ENCODE results near the gene ANTXR1.

The ANTXR1 gene

DNA sequence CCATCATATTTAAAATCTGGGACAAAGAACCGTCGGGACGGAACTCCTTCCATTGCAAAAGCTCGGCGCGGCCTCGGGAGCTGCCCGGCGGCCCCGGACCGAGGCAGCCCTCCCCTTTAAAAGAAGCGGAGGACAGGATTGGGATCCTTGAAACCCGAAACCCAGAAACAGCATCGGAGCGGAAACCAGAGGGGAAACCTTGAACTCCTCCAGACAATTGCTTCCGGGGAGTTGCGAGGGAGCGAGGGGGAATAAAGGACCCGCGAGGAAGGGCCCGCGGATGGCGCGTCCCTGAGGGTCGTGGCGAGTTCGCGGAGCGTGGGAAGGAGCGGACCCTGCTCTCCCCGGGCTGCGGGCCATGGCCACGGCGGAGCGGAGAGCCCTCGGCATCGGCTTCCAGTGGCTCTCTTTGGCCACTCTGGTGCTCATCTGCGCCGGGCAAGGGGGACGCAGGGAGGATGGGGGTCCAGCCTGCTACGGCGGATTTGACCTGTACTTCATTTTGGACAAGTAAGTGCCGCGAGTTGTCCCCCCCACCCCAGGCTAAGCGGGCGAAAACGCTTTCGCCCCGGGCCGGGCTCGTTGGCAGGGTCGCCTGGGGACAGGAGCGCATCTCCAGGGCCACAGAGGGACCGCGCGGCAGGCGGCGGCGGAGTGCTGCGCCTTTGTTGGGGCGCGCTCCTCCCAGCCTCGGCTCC lies at the start of gene ANTXR1:
TSS of gene ANTXR1 (plus strand) at position 38 of the 698 bp plus-strand sequence. CDS start at position 359, 321 bp downstream.
- DNase-seq: peak; percentile 6

DNA sequence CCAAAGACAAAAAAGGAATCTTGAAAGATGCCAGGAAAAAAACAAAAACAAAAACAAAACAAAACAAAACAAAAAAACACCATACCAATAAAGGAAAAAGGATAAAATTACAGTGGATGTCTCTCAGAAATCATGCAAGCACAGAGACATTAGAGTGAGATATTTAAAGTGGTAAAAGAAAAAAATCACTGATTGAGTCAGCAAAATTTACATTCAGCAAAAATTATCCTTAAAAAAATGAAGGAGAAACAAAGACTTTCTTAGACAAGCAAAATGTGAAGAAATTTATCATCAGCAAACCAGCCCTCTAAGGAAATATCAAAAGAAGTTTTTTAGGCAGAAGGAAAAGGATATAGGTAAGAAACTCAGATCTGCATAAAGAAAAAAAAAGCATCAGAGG lies 48.7 kb upstream of the ANTXR1 start:
- no peak for DNase-seq

DNA sequence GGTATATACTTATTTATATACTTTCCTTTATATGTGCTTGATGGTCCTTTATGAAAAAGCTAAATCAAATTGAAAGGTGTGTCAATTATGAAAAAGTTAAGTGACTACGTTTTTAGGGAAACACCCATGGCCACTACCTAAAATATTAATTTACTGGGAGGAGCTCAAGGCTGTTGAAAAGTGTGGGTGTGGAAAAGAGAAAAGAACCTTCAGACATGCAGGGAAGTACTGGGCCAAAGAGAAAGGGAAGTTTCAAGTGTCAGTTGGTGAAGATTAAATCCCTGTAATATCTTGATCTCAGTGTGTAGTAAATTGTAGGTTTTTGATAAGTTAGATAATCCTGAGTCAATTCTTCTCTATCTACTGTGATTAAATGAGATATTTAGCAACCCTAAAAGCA lies 44.8 kb upstream of the ANTXR1 start:
- no peak for DNase-seq

- DNase-seq: no peak
Measured at GRCh38 chr2:68969736-68970490, 43.1 kb upstream of the ANTXR1 start.

GRCh38 chr2:68970566-68971265 lies 42.3 kb upstream of the ANTXR1 start:
- DNase-seq: no peak

GRCh38 chr2:68971591-68972231 lies 41.3 kb upstream of the ANTXR1 start:
- no peak for DNase-seq

- no peak for DNase-seq
Measured at GRCh38 chr2:68974251-68974650, 38.7 kb upstream of the ANTXR1 start, which contains the start of gene GKN1. Gene GKN1, plus strand, starts transcription at chr2:68974636. Its CDS starts 42 bp downstream, at chr2:68974678.

- DNase-seq: no peak
Measured at GRCh38 chr2:68974946-68975665, 37.9 kb upstream of the ANTXR1 start.

DNA sequence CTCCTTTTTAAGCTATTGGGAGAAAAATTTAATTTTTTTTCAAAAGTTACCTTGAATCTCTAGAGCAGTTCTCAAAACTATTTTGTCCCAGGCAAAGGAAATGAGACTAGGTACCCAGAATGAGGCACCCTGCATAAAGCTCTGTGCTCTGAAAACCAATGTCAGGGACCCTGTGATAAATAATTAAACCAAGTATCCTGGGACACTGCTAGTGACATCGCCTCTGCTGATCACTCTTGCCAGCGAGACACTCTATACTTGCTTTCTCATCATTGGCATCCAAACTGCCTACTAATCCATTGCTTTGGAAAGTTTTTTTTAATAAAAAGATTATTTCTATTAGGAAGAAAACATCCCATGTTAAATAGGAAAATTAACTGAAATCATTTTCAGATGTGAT lies 37.1 kb upstream of the ANTXR1 start:
- DNase-seq: no peak

GRCh38 chr2:68977453-68977852 lies 35.5 kb upstream of the ANTXR1 start:
- DNase-seq: no peak

DNA sequence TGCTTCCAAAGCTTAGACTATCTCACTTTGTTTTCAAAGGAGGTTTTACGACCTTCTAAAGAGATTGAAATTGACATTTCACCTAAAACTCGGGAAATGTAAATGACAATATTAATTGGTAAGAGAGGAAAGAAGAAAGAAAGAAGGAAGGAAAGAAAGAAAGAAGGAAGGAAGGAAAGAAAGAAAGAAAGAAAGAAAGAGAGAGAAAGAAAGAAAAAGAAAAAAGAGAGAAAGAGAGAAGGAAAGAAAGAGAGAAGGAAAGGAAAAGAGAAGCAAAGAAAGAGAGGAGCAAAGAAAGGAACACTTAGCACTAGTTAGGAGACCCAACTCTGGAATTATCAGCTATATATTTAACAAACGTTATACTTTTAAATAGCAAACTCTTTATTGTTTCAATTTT lies 34.9 kb upstream of the ANTXR1 start:
- DNase-seq: no peak

DNA sequence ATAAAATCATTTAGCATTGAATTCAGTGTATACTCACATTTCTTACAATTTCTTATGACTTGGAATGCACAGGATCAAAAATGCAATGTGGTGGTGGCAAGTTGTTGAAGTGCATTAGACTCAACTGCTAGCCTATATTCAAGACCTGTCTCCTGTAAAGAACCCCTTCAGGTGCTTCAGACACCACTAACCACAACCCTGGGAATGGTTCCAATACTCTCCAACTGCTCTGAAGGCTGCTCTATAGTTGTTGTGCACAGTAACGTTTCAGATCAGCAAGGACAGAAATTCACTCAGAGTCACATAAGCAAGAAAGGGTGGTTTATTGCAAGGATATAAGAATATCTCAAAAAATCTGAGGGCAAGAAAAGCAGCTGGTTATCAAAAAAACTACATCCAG lies 32.0 kb upstream of the ANTXR1 start:
- no peak for DNase-seq

DNA sequence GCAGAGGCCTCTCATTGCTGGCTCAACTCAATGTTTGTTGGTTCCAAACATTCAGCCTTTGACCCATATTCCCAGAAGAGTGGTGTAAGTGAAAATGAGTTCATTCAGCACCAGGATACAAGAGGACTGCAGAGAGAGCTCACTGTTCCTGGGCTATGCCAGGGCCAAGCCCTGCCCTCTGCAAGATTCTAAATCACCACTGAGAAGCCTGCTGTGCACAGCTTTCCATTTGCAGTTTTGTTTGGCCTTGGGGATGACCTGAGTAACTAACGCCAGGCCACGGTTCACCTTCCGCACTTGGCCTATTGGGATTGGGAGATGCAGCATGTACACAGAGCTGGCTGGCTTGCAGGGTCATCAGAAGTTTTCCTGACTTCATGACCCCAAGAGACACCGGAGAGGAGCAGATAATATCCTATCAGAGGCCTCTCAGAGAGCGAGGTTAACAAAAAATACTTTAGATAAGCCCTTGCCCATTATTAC lies 25.9 kb upstream of the ANTXR1 start:
- DNase-seq: no peak

DNA sequence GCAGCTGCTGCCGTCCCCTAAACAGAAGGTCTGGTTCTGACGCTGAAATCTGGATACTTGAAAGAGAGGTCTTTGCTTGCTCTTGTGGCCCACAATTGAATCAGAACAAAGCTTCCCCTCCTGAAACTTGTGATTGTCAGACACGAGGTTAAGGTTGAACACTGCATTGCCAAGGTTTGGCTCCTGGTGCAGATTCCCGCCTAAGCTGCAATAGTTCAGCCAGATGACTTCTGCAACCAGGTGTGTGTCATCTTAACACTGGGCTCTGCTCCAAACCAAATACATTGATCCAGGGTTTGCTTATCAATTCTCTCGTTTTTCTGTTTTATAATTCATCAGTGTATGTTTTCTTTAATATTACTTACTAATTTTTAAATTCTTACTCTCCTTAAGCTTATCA lies 23.9 kb upstream of the ANTXR1 start:
- DNase-seq: no peak

- DNase-seq: no peak
Measured at GRCh38 chr2:68992341-68992740, 20.6 kb upstream of the ANTXR1 start.

DNA sequence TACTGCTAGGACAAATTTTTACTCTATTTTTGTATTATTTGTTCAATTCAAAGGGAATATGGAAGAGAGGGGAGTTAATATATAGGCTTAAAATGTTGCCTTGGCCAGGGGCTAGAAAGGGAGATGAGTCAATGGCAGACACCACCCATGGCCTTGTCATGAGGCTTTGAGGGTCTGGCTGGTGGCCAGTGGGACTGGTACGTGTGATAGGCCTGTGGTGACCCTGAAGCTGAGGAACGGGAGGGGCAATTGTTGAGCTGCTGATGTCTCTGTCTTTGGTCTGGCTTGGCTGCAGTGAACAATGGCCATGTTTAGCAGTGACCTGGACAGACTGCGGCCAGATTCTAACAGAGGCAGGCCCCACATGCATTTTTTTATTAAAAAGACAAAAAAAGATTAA lies 20.0 kb upstream of the ANTXR1 start:
- DNase-seq: no peak

DNA sequence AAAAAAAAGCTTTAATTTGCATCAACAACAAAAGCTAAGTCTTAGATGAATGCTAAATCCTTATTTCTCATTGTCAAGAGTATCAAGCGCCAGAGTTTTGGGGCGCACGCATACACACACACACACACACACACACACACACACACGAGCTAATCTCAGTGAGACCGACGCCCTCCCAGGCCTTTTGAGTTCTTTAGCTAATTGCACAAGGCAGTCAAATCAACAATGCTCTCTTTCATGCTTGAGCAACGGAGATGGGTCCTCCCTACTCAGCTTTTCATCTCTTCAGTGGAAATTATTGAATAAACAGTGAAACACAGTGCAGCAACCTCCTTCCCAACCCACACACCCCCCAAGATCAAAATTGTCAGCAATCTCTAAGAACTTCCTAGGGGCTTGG lies 19.3 kb upstream of the ANTXR1 start:
- DNase-seq: no peak

DNA sequence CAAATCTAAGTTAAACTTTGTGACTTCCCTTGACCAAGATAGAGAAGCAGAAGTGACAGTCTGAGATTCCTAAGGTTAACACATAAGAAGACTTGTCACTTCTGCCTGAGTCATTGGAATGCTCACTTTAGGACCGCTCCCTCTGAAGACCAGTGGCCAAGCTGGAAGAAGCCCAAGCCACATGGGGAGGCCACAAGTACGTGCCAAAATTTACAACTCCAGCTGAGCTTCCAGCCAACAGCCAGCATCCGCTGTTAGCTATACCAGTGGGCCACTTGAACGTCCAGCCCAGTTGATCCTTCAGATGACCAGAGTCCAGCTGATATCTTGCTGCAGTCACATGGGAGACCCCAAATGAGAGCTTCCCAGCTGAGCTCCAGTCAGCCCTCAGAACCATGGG lies 18.1 kb upstream of the ANTXR1 start:
- DNase-seq: no peak

DNA sequence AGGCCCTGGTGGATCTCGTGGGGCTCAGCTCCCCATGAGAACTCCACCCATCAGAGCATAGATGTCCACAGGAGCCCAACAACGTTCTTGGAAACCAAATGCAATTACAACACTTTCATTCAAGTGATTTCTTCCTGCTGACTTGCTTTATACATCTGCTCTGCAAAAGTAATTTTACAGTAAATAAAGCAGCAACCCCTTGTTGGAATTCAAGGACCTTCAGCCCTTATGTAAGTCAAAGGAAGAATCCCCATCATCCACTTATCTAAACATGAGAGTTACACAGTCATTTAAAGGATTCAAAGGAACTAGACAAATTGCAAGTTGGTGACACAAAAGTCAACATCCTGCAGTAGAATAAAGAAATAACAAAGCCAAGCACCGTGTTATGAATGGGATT lies 17.1 kb upstream of the ANTXR1 start:
- no peak for DNase-seq

DNA sequence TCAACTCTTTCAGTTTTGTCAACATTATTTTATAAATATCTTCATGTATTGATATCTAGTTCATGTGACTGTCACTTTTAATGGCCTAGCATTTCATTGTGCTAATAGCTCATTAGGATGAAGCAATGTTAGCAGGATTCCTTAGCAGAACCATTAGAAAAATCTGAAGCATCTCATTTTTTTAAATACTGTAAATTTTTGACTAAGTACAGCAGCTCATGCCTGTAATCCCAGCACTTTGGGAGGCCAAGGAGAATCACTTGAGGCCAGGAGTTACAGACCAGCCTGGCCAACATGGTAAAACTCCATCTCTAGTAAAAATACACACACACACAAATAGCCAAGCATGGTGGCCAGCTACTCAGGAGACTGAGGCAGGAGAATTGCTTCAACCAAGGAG lies 15.6 kb upstream of the ANTXR1 start:
- DNase-seq: no peak

DNA sequence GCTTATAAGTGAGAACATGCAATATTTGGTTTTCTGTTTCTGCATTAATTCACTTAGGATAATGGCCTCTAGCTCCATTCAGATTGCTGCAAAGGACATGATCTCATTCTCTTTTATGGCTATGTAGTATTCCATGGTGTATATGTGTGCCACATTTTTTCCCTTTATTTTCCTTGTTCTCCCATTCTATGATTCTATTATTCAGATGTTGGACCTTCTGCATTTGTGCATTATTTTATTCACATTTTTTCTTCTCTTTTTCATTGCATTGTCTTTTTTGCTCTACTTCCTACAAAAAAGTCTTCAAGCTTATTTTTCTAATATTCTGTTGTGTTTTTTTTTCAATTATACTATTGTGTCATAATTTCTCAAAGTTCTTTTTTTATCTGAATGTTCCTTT lies 11.1 kb upstream of the ANTXR1 start:
- no peak for DNase-seq

DNA sequence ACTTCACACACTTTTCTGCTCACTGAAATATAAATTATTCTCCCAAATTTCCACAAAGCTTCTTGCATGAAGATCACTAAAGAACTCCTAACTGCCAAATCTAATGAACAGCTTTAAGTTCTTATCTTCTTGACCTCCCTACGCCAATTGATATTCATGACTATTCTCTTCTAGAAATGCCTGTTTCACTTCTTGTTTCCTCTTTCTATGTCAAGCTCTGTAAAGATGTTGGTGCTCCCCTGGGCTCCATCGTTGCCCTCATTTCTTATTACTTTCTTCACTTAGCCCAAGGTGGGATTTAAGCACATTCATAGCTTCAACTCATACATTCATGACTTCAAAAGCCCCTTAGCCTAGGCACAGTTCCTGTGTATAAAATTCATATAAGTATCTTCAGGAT lies 9.2 kb upstream of the ANTXR1 start:
- no peak for DNase-seq

GRCh38 chr2:69007169-69007568 lies 5.8 kb upstream of the ANTXR1 start:
- no peak for DNase-seq

All from CD4-positive, alpha-beta T cell treated with Interleukin-17A for 4 hours (primary cell).